A172 (cell line): Measurements from ENCODE around the gene PARD3B. TPM values are rescaled to one million over a fixed set of nuclear protein-coding genes. Genes with fewer than 3 reads are reported as not detected.
"Not testable (repeated sequence)": the region's sequence is repeated elsewhere in the genome, so short reads cannot be mapped to it uniquely, and the experiment has no call there.

Experiments used
- DNase-seq: peaks from one replicate; pipeline ENCODE4 v3.0.0-alpha.2; 2015; ENCODE audit warnings: low spot score
- total RNA-seq: library from RNA; depleted of rRNA; stranded (reverse); fragments of >200 nt; shearing (Covaris generic); gene quantifications from 2 replicates; pipeline ENCODE4 v1.2.3, GENCODE V29; 2014

The PARD3B gene
- total RNA-seq, 1 experiment from 2014 or later, result 5.4 TPM

DNA sequence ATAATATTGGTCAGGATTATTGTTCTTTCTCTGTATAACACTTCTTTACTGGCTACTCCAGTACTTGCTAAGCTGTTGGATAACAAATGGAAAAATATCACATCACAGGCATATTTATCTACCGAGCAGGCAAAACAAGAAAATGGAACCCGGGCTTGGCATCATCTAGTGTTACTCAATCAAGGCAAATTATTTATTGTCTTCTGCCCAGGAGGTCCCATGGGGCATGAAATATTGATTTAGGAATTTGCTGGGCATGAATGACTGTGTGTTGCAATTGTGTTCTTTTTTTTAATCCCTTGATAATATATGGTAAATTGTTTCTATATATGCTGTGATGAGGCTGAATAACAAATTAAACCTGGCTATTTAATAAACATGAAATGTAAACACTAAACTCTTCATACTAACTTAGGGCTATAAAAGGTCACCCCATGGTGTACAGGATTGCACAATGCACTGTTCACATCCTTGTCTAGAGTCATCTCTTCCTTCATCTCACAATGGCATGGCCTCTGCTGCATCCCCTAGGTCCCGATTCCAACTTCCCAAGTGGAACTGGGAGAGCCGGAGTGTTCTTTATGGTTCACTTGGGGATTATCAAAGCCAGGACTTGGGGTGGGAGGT, 2.2 kb upstream of the PARD3B start:
- no peak for DNase-seq

DNA sequence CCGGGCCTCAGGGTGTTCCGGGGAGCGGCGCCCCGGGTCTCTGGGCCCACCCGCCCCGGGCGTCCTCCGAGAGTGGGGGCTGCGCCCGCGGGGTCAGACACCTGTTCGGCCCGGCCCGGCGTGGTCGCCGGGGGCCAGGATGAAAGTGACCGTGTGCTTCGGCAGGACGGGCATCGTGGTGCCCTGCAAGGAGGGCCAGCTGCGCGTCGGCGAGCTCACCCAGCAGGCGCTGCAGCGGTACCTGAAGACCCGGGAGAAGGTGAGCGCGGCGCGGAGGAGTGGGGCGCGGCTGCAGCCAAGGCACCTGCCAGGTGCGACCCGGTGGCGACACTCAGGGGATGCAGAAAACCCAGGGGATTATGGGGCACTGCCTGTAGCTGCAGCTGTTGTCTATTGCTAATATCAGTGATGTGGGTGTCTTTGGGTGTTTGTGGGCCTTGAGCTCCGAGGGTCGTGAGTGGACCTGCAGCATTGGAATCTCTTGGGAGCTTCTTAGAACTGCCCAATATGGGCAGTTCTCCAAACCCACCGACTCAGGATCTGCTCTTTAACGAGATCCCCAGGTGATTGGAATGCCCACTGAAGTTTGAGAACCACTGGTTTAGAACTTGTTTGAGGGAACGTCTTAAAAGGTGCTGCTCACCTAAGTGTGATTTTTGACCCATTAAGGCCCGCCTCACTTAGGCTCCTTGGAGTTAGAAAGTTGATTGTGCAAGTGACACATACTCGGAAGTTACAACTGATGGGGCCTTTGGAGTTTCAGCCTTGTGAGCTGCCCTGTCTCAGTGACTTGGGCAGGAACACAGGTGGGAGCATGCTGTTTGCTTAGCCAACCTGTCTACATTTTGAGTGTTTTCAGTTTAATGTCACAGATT, 823 bp downstream of the PARD3B start:
- DNase-seq, result no peak

DNA sequence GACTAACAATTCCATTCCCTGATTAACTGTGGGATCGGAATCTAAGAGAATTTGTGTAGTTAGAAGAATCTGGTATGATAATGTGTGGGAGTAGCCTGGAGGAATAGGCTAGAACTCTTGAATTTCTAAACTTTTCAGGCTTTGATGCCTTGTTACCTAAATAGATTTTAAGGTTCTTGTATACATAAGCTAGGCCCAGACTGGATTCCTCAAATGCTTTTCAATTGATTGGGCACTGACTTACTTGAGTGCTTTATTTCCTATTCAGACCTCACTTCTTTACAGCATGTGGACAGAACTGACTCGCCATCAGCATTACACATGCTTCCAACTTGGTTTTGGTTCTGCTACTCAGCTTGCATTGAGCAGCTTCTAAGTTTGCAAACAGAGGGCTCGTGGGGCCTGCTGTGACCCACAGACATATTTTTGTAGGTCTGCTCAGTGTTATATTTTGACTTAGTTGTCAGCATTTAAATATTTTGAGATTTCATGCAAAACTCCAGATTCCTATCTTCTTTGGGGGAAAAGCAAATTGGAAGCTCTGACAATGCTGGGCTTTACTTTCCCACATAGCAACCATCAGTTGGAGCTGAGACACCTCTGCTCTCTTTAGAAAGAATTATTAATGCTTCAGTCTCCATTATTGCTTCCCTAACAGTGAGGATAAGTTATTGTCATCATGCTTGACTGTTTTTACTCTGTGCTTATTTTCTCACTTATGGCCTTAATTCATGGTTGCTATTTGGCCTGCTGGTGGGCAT, 5.7 kb downstream of the PARD3B start:
- DNase-seq, result no peak

DNA sequence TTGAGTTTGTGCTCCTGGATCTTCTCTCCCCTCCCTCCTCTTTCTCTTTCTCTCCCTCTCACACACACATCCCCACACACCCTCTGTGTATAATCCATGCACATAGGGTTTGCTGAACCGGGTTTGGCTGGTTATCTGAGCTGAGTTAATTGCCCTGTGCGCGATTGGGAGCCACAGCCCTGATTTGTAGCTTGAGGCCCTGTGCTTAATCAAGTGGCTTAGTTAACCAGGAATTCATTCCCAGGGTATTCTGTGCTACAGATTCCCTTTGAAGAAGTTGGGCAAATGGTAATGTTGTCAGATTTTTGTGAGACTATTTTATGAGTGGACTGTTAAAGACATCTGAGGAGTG, 6.2 kb downstream of the PARD3B start:
- DNase-seq, result no peak

DNA sequence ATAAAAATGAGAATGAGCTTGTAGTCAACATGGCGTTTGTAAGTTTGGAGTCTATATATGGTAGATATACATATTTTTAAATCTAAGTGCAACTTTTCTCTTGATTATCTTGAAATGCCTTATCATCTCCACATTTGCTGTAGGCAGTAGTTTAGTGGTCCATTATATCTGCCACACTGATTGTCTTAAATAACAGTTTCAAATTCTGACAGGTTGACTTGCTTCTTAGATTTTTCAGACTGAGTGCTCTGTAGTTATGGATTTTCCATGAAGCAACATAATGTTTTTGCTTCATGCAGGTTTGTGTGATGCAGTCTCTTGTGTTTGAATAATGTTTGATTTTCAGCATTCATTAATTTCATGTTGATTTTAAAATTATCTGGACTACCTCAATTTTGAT, 12.3 kb downstream of the PARD3B start:
- no peak for DNase-seq

DNA sequence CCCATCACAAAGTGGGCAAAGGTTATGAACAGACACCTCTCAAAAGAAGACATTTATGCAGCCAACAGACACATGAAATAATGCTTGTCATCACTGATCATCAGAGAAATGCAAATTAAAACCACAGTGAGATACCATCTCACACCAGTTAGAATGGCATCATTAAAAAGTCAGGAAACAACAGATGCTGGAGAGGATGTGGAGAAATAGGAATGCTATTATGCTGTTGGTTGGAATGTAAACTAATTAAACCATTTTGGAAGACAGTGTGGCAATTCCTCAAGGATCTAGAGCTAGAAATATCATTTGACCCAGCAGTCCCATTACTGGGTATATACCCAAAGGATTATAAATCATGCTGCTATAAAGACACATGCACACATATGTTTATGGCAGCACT, 14.1 kb downstream of the PARD3B start:
- DNase-seq, result not testable (repeated sequence)

DNA sequence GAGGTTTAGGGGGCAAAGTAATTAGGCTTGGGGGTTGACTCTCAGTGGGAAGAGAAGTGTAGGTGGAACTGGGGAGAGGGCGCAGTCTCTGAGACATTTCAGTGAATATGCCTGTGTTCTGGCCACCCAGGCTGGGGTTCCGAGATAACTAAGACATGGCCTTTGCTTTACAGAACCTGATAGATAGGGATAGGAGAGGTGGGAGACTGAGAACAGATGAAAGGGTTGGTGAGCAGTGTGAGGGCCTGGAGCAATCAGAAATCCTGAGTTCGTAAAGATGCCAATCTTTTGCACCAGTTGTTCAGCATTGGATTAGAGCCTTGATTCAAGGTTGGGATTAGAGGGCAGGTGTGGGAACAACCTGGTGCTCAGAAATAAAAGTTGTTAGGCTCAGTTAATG, 15.6 kb downstream of the PARD3B start:
- DNase-seq, result no peak

DNA sequence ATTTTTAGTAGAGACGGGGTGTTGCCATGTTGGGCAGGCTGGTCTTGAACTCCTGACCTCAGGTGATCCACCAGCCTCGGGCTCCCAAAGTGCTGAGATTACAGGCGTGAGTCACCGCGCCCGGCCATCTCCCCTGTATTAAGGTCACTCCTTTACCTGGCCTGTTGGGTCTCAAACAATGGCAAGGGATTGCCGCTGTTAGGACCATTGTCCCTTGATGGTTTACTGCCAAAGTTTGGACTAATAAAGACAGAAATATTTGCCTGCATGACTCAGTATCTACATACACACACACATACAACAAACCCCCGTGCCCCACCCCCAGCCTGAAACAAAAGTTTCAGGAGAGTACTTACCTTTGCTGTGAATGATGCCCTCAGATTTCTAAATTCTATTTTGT, 16.5 kb downstream of the PARD3B start:
- DNase-seq, result no peak

DNA sequence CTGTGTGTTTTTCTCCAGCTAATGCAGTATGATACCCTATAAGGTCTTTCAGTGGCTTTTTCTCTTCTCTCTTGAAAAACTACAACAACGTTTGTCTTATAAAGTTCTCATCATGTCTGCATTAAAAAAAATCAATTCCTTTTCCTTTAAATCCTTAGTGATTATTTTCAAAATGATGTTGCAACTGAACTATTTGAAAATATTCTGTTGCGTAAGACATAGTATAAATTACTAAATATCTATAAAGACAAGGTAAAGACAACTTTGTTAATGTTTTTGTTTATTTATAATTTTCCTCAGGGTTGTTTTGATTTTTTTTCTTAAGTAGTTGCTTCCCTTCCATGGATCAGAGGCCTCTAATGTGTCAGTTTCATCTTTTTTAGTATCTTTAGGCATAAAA, 21.2 kb downstream of the PARD3B start:
- DNase-seq, result no peak

DNA sequence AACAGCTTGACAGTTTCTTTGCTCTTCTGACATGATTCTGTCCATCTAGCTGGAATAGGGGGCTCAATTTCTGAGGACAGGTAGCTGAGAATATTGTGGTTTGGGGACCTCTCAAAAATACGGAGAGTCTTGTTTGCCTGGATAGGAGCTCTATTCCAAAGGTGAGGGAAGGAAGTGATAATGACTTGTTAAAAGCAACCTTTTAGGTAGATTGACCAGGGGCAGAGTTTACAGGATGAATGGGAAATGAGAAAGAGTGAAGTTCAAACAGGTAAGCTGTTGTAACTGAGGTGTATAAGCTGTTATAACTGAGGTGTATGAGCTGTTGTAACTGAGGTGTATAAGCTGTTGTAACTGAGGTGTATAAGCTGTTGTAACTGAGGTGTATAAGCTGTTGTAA, 25.1 kb downstream of the PARD3B start:
- no peak for DNase-seq

DNA sequence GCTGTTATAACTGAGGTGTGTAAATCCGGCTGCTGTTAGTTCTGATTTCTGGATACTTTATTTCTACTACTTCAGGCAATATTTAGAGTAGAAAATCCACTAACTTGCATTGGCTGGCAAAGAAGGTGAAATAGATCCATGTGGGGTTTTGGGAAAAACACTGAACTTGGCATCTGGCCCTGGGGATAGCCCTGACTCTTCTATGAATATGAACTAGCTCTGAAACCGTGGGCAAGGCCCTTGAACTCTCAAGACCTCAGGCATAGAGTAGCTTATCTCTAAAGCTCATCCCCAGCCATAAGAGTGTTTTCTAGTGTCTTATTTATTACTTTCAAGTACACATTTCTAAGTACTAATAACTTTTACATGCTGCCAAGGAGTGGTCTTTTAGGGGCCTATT, 25.8 kb downstream of the PARD3B start:
- no peak for DNase-seq

DNA sequence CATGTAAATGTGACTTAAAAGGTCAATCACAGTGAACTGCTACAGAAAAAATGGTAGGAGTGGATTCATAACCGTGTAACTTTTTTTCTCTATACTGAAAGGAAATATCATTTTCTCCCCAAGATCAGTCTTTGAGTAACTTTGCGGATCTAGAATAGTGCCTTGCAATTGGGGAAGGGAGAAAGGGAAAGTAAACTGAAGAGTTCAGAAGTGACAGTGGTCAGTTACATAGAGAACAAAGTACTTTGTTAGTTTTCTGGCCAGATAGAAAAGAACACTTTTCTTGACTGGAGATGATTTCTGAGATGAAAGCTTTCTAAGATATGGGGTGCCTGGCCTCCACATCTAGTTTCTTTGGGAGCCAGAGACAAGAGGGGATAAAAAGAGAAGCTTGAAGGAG, 26.6 kb downstream of the PARD3B start:
- no peak for DNase-seq

DNA sequence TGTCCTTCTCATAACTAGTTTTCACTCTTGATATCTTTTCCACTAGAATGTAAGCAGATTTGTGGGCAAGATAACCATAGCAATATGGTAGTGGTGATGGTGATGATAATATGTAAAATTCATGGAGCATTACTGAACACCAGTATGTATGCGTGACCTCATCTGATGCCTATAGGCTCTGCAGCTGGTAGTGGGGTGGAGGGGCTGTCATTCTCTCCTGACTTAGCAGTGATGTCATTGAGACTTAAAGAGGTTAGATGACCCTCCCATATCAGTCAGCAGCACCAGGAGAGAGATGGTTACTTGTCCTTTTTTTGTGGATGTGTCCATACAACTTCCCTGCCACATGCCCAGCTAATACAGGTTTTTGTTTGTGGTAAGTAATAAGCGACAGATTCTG, 27.9 kb downstream of the PARD3B start:
- DNase-seq, result no peak

DNA sequence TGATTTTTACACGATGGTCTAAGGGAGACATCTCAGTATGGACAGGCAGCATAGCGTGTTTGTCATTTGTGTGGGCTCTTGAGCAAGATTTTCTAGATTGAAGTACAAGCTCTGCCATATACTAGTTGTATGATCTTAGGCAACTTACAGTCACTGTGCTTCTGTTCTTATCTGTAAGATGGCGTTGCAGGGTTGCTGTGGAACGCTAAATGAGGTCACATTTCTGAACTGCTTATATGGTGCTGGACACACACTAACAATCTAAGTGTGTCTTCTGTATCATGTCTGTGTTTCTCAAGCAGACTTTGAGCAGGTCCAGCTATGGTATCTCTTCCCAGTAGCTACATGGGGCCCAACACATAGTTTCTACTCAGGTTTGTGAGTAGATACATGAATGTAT, 29.2 kb downstream of the PARD3B start:
- DNase-seq, result no peak

DNA sequence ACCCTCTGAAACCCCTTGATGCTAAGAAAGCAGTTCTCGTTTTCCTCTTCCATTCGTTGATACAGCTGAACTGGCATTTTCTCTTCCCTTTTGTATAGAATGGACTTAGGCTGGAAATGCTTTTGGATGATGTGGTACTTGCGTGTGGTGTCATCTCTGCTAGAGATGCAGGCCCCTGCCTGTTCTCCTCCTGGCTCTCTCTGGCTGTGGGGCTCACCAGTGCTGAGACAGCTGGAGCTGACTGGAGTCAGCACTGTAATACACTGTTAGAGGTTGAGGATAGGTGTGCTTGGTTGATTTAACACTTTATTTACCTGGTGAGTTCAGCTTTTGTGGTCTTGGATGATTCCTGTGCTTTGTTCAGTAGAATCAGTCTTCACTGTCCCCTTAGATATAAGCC, 30.2 kb downstream of the PARD3B start:
- no peak for DNase-seq

DNA sequence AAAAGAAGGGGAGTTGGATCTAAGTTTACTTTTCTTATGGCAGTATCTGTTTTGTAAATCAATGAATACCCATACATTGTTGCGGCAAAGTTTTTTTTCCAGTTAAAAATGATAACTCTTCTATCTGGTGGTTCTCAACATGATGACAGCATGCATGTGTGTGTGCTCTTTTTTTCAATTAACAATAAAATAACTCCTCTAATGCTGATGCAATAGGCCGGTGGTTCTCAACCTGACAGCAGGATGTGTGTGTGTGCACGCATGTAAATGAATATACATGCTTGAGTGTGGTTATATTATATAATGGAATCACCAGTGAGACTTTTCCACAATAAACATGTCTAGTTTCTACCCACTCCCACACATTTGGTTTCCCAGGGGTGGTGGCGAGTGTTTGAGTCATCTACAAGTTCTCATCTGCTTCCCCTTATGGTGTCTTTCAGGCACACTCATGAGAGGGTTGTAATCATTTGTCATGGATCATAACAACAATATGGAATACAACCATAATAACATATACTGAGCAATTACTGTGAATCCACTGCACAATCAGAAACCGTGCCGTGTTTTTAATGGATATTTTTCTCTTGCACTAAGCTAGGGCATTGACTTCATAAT, 31.2 kb downstream of the PARD3B start:
- DNase-seq, result no peak

DNA sequence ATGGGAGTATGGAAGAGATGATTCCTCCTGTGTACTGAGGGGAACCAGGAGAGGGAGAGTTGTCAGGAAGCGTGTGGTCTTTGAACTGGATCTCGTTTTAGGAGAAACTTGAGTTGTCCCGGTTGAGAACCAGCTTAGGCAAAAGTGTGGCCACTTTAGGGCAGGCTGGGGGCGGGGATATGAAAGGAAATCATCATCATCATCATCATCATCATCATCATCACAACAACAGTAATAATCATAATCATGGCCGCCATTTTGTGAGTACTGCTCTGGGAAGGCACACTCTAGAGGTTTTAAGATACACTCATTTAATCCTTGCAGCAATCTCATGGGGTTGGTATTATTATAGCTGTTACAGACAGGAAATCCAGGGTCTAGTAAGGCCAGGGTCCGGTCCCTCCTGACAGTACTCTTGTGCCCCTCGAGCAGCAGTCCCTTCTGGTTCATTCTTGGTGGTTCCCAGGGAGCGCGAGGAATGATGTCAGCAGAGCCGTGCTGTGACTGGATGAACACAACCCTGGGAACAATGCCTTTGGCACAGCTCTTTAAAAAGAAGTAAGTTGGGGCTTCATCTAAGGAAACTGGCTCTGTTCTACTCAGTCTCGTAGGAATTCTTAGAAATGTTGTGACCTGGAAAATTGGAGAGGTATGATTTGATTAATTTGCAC, 33.8 kb downstream of the PARD3B start:
- no peak for DNase-seq

DNA sequence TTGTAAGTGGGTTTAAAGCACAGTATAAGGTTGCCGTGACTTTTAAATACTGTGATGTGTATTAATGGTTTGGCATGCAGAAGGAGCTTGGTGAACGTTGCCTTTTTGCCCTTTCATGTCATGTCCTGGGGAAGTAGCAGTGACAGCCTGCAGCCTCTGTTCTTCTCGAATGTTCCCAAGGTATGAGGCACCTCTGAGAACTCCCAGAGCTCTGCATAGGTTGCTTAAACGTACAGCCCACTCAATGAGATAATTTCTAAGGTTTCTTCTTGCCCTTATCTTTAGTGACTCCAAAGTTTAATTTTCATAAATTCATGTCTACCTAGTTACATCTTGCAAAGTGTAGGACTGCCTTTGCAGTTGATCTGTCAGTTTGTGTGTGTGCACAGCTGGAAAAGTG, 36.7 kb downstream of the PARD3B start:
- no peak for DNase-seq

DNA sequence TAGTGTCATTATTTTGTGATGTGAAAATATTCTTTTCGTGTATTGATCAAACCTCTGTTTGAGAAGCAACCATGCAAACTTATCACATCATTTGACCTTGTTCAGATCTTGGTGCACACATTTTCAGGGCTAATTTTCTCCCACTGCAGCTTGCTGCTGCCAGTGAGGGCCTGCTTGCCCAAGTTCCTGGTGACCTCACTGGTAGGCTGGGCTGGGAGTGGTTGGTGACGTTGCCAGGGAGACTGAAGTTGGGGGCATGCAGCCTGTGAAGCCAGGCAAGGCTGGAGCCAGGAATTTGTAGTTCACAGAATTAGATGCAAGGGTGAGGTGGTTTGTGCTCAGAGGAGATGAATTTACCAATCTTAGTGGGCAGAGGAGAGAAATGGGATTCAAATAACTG, 38.5 kb downstream of the PARD3B start:
- no peak for DNase-seq

DNA sequence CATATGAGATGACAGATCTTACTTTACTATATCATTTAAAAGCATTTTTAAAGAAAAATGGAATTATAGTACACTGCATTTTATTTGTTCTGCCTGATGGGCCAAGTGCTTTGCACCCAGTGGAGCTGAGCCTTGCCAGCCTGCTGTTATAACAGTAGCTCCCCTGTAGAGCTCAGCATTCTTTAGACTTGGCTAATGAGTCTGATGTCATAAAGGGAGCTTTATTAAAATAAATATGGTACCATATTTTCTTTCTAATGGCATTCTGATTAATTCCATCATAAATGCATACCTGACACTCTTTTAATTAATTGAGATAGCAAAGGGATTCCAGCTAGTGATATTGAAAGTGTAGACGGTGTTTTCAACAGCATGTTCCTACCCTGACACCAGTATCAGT, 40.7 kb downstream of the PARD3B start:
- DNase-seq, result no peak

DNA sequence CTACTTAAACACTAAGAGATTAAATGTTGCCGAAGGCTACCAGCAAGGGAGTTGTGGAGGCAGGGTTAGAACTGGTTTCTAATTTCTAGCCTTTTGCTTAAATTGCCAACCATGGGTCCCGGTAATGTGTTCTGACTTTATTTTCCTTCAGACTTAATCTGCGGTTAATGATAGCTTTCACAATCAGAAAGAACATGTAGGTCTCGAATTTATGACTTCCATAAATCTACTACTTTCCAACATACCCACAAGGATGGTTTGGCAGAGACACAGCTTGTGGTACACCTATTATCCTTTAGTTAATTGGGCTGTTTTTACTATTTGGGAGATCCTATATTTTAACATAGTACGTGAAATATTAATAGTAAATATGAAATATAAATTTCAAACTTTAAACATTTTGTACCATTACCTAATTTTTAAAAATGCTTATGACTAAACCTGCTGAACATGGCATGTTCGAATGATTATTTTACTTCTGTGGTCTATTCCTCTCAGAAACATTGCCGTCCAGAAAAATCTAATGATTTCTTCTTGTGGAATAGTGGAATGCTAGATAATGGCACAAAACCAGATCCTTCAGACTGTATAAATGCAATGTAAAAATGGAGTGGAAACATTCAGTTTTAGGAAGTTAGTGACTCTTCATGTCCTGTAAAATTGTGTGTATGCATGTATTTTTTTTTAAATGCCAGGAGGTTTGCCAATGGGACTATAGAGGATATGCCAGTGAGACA, 41.3 kb downstream of the PARD3B start:
- no peak for DNase-seq
